ENCODE measurements around the gene SV2C. TPM values are rescaled to one million over a fixed set of nuclear protein-coding genes. Genes with fewer than 3 reads are reported as not detected.

Gene SV2C
- total RNA-seq, 1 experiment from 2014 or later: 0.04 TPM

DNA sequence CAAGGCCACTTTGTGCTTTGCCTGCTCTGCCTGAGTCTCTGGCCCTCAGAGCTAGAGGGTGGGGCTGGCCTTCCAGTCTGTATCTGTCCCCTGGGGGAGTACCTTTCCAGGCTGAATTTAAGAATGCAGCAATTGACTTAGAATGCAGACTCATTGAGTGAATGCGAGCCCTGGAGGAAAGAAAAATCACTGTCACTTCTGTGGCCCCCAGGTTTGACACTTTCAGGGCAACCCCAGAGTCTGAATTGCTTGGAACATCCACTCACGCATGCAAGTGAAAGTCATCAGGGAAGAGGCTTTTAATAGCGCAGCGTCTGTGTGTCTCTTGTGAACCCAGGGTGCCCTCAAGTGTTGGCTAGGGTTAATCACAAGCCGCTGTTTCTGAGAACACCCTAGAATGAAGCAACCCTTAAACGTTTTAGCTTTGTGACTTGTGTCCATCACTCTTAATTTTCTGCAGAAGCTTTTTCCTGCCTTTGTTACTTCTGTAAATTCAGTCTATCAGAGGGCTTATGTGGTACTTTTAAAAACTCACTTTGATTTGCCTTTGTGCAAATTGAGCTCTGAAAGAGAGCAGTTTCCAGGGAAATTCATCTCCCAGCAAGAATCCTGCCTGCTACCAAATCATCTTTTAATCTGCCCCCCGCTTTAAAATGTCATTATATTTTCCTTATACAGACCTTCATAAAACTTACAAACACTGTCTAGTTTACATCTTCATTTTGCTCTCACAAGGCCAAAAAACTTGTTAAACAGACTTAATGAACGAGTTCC, 173.1 kb downstream of the SV2C start:
- DNase-seq (ENCODE audit: low spot score): peak; percentile 67

GRCh38 chr5:76257225-76257833, 174.1 kb downstream of the SV2C start:
- no peak for DNase-seq (ENCODE audit: low spot score)

DNA sequence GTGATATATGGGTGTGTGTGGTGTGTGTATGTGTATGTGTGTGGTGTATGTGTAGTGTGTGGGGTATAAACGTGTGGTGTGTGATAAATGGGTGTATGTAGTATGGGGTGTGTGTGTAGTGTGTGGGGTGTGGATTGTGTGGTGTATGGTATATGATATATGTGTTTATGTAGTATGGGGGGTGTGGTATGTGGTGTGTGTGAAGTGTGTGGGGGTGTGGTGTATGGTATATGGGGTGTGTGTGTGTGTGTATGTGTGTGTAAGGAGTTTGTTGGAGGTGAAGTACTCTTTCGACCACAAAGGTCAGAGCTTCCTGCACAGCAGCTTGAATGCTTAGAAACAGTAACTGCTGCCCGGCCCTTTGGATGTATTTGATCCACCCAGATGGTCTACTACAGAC, 174.7 kb downstream of the SV2C start:
- no peak for DNase-seq (ENCODE audit: low spot score)

DNA sequence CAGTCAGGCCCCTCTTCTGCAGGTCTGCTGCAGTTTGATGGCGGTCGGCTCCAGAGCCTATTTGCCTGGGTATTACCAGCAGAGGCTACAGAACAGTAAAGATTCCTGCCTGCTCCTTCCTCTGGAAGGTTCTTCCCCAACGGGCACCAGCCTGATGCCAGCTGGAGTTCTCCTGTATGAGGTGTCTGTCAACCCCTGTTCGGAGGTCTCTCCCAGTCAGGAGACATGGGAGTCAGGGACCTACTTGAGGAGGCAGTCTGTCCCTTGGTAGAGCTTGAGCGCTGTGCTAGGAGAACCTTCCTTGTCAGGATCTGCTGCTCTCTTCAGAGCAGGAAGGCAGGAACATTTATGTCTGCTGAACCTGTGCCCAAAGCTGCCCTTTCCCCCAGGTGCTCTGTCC, 181.5 kb downstream of the SV2C start:
- no peak for DNase-seq (ENCODE audit: low spot score)

DNA sequence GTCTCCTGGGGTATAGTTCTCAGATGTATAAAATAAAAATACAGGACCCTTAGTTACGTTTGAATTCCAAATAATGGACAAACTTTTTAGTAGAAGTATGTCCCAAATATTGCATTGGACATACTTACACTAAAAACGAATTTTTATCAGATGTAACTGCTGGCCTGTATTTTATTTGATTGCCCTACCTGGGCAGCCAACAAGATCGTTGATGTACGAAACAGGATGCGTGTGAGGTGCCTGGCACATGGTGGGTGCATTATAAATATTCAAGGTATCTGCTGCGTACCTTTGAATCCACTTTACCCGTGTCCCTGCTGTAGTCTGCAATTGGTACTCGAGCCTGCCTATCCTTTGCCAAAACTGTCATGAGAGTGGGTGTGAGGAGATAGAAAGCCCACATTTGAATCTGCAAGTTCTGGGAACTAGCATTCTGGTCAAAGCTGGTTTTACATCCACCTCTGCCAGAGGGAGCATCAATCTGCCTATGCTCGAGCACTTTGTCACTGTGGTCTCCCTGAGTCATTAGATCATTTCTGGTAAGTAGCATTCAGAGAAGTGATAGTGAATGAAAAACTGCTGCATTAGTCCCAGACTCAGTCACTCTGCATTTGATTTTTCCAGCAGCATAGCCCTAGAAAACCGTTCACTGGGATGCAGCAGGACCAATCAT, 186.2 kb downstream of the SV2C start:
- DNase-seq (ENCODE audit: low spot score): no peak

DNA sequence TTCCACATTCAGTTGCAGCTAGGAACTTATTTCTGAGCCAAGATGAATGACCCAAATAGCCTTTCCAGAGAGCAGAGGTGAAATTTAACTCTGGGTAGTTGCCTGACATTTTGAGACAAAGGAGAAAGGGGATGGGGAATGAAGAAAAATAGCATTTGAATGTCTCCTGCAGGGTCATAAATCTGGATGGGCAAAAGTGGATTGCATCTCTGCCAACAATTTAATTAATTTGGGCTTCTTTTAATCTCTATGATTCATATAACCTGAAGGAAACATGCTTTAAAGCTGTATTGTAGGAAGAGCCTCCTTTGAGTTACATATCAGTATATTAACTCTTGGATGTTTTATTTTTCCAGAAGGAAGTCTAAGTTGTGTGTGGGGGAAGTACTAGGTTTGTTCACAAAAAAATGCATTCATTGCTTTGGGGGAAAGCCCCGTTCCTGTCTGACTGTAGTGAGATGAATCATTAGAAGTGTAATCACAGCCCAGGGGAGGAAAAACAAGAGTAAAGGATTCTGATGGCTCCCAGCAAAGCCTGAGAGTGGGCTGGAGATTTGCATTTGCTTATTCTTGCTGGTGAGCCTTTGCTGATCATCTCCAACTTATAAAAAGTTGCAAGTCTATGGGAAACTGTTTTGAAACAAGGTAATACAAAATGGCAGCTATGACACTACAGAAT, 186.9 kb downstream of the SV2C start:
- DNase-seq (ENCODE audit: low spot score): no peak

DNA sequence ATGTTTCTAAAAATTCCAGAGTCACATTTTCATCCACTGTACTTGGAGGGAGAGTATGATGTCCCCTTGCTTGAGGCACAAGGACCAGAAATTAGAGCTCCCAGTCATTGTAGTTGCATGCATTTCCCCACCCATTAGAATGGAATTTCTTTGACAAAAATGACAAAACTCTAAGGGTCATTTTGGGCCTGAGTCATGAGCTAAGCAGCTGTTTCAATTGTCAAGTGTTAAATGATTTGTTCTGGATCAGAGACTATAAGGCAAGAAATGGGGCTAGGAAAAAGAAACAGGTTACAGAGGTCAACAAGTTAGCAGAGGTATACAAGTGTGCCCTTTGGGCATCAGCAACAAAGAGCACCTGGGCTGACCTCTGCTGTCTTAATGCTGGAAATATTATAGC, 188.7 kb downstream of the SV2C start:
- no peak for DNase-seq (ENCODE audit: low spot score)

DNA sequence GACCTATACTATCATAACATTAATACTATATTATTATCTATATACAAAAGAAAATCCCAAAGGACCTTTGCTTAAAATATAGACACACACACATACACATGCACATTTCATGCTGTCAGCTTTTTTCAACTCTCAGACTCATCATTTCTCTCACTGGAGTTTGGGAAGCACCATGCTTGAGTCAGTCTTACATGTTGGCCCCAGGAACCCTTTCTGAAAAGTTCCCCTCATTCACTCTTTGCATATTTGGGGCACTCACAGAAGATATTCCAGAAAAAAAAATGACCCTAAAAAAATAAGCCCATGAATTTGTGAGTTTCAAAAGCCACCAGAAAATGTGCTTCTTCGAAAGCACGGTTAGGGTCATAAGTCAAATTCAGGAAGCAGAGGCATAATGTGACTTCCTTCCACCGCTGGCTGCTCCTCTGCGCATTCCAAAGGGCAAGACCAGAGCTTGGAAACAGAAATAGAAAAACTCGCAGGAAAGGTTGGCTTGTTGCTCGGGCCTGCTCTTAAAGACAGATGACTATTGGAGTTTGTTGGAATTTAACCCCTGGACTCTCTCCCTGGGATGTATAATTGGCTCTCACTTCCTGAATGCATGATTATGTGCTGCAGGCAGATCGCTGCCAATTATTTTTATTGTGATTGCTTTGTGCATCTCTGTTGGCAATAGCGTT, 190.2 kb downstream of the SV2C start:
- no peak for DNase-seq (ENCODE audit: low spot score)

GRCh38 chr5:76274571-76274970, 191.4 kb downstream of the SV2C start:
- DNase-seq (ENCODE audit: low spot score): no peak

DNA sequence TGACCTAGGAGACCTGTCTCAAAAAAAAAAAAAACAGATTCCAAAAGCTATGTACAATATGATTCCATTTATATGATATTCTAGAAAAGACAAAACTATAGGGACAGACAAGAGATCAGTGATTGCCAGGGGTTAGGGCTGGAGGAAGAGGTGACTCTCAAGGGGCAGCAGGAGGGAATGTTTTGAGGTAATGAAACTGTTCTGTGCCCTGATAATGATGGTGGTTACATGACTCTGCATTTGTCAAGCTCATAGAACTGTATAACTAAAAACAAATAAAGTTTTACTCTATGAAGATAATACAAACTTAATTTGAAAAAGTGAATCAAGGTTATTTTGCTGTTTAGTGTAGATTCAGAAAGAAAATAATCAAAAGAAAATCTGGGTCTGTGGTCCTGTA, 194.6 kb downstream of the SV2C start:
- DNase-seq (ENCODE audit: low spot score): no peak

GRCh38 chr5:76278261-76278789, 195.1 kb downstream of the SV2C start:
- no peak for DNase-seq (ENCODE audit: low spot score)

- no peak for DNase-seq (ENCODE audit: low spot score)
These were observed 197.3 kb downstream of the SV2C start for GRCh38 chr5:76280494-76280893.

DNA sequence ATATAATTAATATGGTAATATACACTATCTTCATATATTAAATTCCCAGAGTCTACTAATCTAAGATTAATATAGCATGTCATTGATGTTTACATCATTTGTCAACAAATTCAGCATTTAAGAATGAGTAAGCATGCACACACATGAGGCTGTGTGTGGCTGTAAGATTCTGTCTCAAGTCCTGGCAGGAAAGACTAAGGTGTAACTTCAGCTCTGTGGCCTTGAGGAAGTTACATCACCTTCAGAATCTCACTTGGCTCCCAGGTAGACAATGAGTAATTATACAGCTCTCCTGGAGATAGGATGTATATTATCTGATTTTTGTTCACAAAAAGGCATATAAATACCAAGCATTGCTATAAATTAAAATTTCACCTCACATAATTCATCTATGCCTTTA, 200.5 kb downstream of the SV2C start:
- DNase-seq (ENCODE audit: low spot score): no peak

GRCh38 chr5:76289692-76290091, 206.5 kb downstream of the SV2C start:
- no peak for DNase-seq (ENCODE audit: low spot score)

DNA sequence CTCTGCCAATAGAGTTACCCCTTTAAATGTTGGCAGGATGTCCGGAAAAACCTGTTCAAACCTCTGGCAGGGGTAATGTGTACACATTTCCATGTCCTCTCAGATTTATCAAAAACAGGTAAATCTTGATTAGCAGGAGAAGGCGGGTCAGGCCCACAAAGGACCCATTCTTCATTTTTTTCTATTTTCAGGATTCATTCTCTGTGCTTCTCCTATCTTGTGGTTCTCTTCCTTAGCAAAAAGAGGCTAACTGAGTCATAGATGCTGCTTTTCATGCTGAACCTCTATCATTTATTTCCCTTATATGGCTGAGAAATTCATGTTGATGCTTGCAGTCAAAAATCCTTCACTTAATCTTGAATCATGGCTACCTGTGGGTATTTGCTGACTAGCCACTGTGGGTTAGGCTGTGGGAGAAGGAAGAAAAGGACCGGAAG, 207.2 kb downstream of the SV2C start:
- no peak for DNase-seq (ENCODE audit: low spot score)

GRCh38 chr5:76291305-76292077, 208.3 kb downstream of the SV2C start:
- no peak for DNase-seq (ENCODE audit: low spot score)

DNA sequence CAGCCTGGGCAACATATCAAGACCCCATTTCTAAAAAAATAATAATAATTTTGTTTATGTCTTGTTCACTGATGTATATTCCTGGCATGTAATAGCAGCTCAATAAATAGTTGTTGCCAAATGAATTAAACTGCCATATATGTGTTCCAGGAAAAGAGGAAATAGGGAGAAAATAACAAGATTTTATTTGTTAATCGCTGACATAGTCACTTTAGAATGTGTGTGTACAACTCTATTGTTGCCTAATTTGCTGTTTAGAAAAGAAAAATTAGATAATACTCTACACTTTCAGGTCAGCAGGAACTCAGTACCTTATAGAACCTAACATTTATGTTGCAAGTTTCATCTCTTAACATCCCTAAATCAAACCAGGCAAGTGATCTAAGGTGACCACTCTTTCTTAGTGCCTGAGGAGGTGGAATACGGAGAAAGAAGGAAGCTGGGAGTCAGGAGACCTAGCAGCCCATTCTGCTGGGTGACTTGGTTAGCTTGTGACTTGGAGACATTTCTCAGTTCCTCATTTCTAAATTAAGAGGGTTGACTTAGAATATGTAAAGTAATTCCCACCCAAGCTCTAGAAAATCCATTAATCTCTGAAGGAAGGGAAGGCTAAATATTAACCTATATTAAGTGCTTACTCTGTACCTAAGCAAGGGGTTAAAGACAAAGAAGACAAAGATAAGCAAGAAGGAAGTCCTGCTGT, 209.6 kb downstream of the SV2C start:
- DNase-seq (ENCODE audit: low spot score): no peak

GRCh38 chr5:76294573-76294972, 211.4 kb downstream of the SV2C start:
- DNase-seq (ENCODE audit: low spot score): no peak

DNA sequence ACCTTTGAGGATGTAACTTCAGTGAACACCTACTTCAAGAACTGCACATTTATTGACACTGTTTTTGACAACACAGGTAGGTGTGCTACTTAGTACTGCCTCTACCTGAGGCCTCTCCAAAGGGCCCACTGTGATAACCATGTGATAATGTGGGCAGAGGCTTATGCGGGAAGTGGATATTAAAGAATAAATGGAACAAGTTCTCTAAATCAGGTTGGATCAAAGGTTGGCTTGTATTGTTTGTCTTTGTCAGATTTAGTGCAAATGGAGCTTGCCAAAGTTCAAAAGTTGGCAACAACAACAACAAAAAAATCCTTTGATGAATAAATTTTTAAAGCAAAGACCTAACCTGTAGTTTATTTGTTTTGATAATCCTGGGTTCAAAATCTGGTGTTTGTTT, 215.7 kb downstream of the SV2C start:
- DNase-seq (ENCODE audit: low spot score): no peak

- DNase-seq (ENCODE audit: low spot score): no peak
These were observed 216.4 kb downstream of the SV2C start for GRCh38 chr5:76299592-76299991.
